ENCODE data around the gene STRA6.

STRA6 gene

GRCh38 chr15:74208496-74208895, 5.9 kb upstream of the STRA6 start:
- ChIA-PET POLR2A (no interaction called here), CTCF (interaction anchor here (0.8 kb wide), 1 partner anchor 73 kb away, joined by 3 read pairs; no protein-coding TSS in a partner anchor)
- TF ChIP-seq SUZ12 (IDR thresholded peaks at IDR 0.05) (no peak), L3MBTL2 (conservative IDR thresholded peaks at IDR 0.05) (no peak), FOXA1 (IDR thresholded peaks at IDR 0.05) (no peak), NFRKB (IDR thresholded peaks at IDR 0.05) (no peak), ELF4 (IDR thresholded peaks at IDR 0.05) (no peak), ZNF384 (IDR thresholded peaks at IDR 0.05) (no peak), LEF1 (IDR thresholded peaks at IDR 0.05; ENCODE audit: borderline replicate concordance) (no peak), HDGF (IDR thresholded peaks at IDR 0.05; ENCODE audit: borderline replicate concordance) (no peak)

GRCh38 chr15:74207652-74208440, 5.3 kb upstream of the STRA6 start:
- POLR2A ChIA-PET: no interaction called here
- CTCF ChIA-PET: no interaction called here
- DNase-seq (ENCODE audit: extremely low spot score): no peak
- TF ChIP-seq BHLHE40 (IDR thresholded peaks at IDR 0.05; ENCODE audit: borderline replicate concordance) (no peak), SUZ12 (IDR thresholded peaks at IDR 0.05) (no peak), HDGF (IDR thresholded peaks at IDR 0.05; ENCODE audit: borderline replicate concordance) (no peak), FOXK2 (IDR thresholded peaks at IDR 0.05) (no peak), ZNF384 (IDR thresholded peaks at IDR 0.05) (no peak), FOXM1 (IDR thresholded peaks at IDR 0.05; ENCODE audit: borderline replicate concordance) (no peak), CTBP1 (IDR thresholded peaks at IDR 0.05; ENCODE audit: borderline replicate concordance) (no peak)

More at GRCh38 chr15:74208496-74208895, 5.9 kb upstream of the STRA6 start:
- no peak for DNase-seq (ENCODE audit: extremely low spot score)

- no peak for DNase-seq (ENCODE audit: extremely low spot score)
- ChIA-PET POLR2A (no interaction called here), CTCF (no interaction called here)
- TF ChIP-seq CTBP1 (IDR thresholded peaks at IDR 0.05; ENCODE audit: borderline replicate concordance) (no peak), NFRKB (IDR thresholded peaks at IDR 0.05) (no peak), L3MBTL2 (conservative IDR thresholded peaks at IDR 0.05) (no peak), SUZ12 (IDR thresholded peaks at IDR 0.05) (no peak), TARDBP (IDR thresholded peaks at IDR 0.05) (no peak), FOXK2 (IDR thresholded peaks at IDR 0.05) (no peak), FOXA1 (IDR thresholded peaks at IDR 0.05) (no peak), SP1 (IDR thresholded peaks at IDR 0.05) (no peak), PKNOX1 (IDR thresholded peaks at IDR 0.05) (no peak), ZNF384 (IDR thresholded peaks at IDR 0.05) (no peak), ELF4 (IDR thresholded peaks at IDR 0.05) (no peak), HDGF (IDR thresholded peaks at IDR 0.05; ENCODE audit: borderline replicate concordance) (no peak), LEF1 (IDR thresholded peaks at IDR 0.05; ENCODE audit: borderline replicate concordance) (no peak), ARNT (IDR thresholded peaks at IDR 0.05) (no peak), FOXM1 (IDR thresholded peaks at IDR 0.05; ENCODE audit: borderline replicate concordance) (no peak), BHLHE40 (IDR thresholded peaks at IDR 0.05; ENCODE audit: borderline replicate concordance) (no peak)
Observed at GRCh38 chr15:74206801-74207281, 4.3 kb upstream of the STRA6 start.

GRCh38 chr15:74205582-74205947, 3.0 kb upstream of the STRA6 start:
- ChIA-PET POLR2A (no interaction called here), CTCF (no interaction called here)
- TF ChIP-seq ELF4 (IDR thresholded peaks at IDR 0.05) (no peak), FOXA1 (IDR thresholded peaks at IDR 0.05) (no peak), PKNOX1 (IDR thresholded peaks at IDR 0.05) (no peak), FOXK2 (IDR thresholded peaks at IDR 0.05) (no peak), ZNF384 (IDR thresholded peaks at IDR 0.05) (no peak), CTBP1 (IDR thresholded peaks at IDR 0.05; ENCODE audit: borderline replicate concordance) (no peak), L3MBTL2 (conservative IDR thresholded peaks at IDR 0.05) (no peak), FOXM1 (IDR thresholded peaks at IDR 0.05; ENCODE audit: borderline replicate concordance) (no peak), SP1 (IDR thresholded peaks at IDR 0.05) (no peak), HDGF (IDR thresholded peaks at IDR 0.05; ENCODE audit: borderline replicate concordance) (no peak), SUZ12 (IDR thresholded peaks at IDR 0.05) (no peak), NFRKB (IDR thresholded peaks at IDR 0.05) (no peak), TARDBP (IDR thresholded peaks at IDR 0.05) (no peak)
- no peak for DNase-seq (ENCODE audit: extremely low spot score)

- ChIA-PET CTCF (interaction anchor here (1.0 to 1.7 kb wide), 4 partner anchors 74 to 137 kb away, joined by 3 to 5 read pairs (median 4); partner anchors contain the start of gene ISLR2), POLR2A (interaction anchor here (1.2 to 2.5 kb wide), 3 partner anchors 10 to 17 kb away, joined by 4 to 8 read pairs (median 8); no protein-coding TSS in a partner anchor)
- TF ChIP-seq LEF1 (IDR thresholded peaks at IDR 0.05; ENCODE audit: borderline replicate concordance) (no peak), TARDBP (IDR thresholded peaks at IDR 0.05) (no peak), SP1 (IDR thresholded peaks at IDR 0.05) (no peak)
- no peak for DNase-seq (ENCODE audit: extremely low spot score)
Observed at GRCh38 chr15:74203914-74204431, 1.4 kb upstream of the STRA6 start.

- TF ChIP-seq ARNT (IDR thresholded peaks at IDR 0.05): no peak
- no peak for TF ChIP-seq BHLHE40 (IDR thresholded peaks at IDR 0.05; ENCODE audit: borderline replicate concordance)
- no peak for TF ChIP-seq FOXM1 (IDR thresholded peaks at IDR 0.05; ENCODE audit: borderline replicate concordance)
- no peak for TF ChIP-seq L3MBTL2 (conservative IDR thresholded peaks at IDR 0.05)
- no peak for TF ChIP-seq NFRKB (IDR thresholded peaks at IDR 0.05)
- TF ChIP-seq CTBP1 (IDR thresholded peaks at IDR 0.05; ENCODE audit: borderline replicate concordance): no peak
- TF ChIP-seq ZNF384 (IDR thresholded peaks at IDR 0.05): no peak
- TF ChIP-seq FOXK2 (IDR thresholded peaks at IDR 0.05): no peak
- TF ChIP-seq HDGF (IDR thresholded peaks at IDR 0.05; ENCODE audit: borderline replicate concordance): no peak
- no peak for TF ChIP-seq PKNOX1 (IDR thresholded peaks at IDR 0.05)
- TF ChIP-seq FOXA1 (IDR thresholded peaks at IDR 0.05): no peak
- TF ChIP-seq SUZ12 (IDR thresholded peaks at IDR 0.05): no peak
- no peak for TF ChIP-seq ELF4 (IDR thresholded peaks at IDR 0.05)
- TF ChIP-seq SP1 (IDR thresholded peaks at IDR 0.05): no peak
- no peak for TF ChIP-seq LEF1 (IDR thresholded peaks at IDR 0.05; ENCODE audit: borderline replicate concordance)
- no peak for TF ChIP-seq TARDBP (IDR thresholded peaks at IDR 0.05)
- DNase-seq (ENCODE audit: extremely low spot score): no peak
- ChIA-PET POLR2A (interaction anchor here (0.6 to 2.5 kb wide), 9 partner anchors 8 to 1250 kb away, joined by 3 to 8 read pairs (median 4); partner anchors contain the start of gene SIN3A), CTCF (interaction anchor here (0.7 to 1.4 kb wide), 5 partner anchors 24 to 160 kb away, joined by 4 to 9 read pairs (median 4); no protein-coding TSS in a partner anchor)
Observed at GRCh38 chr15:74201710-74202420, 722 bp downstream of the STRA6 start.
